ENCODE results near the gene UBE2J2.

DNA sequence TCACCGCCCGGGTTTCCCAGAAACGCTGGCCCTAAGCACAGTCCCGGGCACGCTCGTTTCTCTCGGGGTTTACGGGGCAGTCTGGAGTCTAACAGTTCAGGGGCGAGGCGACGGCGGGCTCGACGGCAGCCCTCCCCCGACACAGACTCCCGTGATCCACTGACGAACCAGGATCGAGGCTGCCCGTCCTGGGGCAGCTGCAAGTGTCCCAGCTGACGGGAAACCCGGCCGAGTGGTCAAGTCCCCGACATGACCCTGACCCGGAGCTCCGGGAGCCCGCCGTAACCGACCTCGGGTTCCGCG lies 494 bp downstream of the UBE2J2 start:
- no peak for TF ChIP-seq RNF2 (IDR thresholded peaks at IDR 0.05; ENCODE audit: borderline replicate concordance, low read depth)
- no peak for TF ChIP-seq POLR2AphosphoS2 (conservative IDR thresholded peaks at IDR 0.05; ENCODE audit: low read length)
- no peak for TF ChIP-seq CTCF (IDR thresholded peaks at IDR 0.05)
- TF ChIP-seq CEBPB (IDR thresholded peaks at IDR 0.05), result no peak
- no peak for TF ChIP-seq NPAS2 (CRISPR knock-in tag; IDR thresholded peaks at IDR 0.05; ENCODE audit: borderline replicate concordance)
- no peak for TF ChIP-seq JUNB (IDR thresholded peaks at IDR 0.05)
- TF ChIP-seq, protein P1, sequence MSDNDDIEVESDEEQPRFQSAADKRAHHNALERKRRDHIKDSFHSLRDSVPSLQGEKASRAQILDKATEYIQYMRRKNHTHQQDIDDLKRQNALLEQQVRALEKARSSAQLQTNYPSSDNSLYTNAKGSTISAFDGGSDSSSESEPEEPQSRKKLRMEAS (IDR thresholded peaks at IDR 0.05), result no peak
- no peak for TF ChIP-seq PBX3 (IDR thresholded peaks at IDR 0.05)
- TF ChIP-seq, protein P2, sequence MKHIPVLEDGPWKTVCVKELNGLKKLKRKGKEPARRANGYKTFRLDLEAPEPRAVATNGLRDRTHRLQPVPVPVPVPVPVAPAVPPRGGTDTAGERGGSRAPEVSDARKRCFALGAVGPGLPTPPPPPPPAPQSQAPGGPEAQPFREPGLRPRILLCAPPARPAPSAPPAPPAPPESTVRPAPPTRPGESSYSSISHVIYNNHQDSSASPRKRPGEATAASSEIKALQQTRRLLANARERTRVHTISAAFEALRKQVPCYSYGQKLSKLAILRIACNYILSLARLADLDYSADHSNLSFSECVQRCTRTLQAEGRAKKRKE (CRISPR knock-in tag; IDR thresholded peaks at IDR 0.05; ENCODE audit: low read depth), result no peak
- TF ChIP-seq, protein P3, sequence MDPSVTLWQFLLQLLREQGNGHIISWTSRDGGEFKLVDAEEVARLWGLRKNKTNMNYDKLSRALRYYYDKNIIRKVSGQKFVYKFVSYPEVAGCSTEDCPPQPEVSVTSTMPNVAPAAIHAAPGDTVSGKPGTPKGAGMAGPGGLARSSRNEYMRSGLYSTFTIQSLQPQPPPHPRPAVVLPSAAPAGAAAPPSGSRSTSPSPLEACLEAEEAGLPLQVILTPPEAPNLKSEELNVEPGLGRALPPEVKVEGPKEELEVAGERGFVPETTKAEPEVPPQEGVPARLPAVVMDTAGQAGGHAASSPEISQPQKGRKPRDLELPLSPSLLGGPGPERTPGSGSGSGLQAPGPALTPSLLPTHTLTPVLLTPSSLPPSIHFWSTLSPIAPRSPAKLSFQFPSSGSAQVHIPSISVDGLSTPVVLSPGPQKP (IDR thresholded peaks at IDR 0.05; ENCODE audit: low read depth, low read length), result no peak
- no peak for TF ChIP-seq RCOR1 (IDR thresholded peaks at IDR 0.05; ENCODE audit: low read depth, low read length)
